HepG2 (cell line): Measurements from ENCODE around the gene EIF1. TPM values are rescaled to one million over a fixed set of nuclear protein-coding genes. Genes with fewer than 3 reads are reported as not detected.

Experiments used
- ETV5 ChIP-seq: IDR thresholded peaks from 2 replicates; pipeline ENCODE4 v1.6.1; 2018; ENCODE audit warnings: missing biosample characterization, missing genetic modification reagents, inconsistent platforms, borderline replicate concordance
- GZF1 ChIP-seq: sonication (generic); formaldehyde crosslinking; IDR thresholded peaks from 2 replicates; pipeline ENCODE4 v1.5.1; 2020; ENCODE audit warnings: mild to moderate bottlenecking, missing genetic modification reagents
- MATR3 ChIP-seq: sonication (generic); formaldehyde crosslinking; IDR thresholded peaks from 2 replicates; pipeline ENCODE4 v1.4.0; 2020; ENCODE audit warnings: missing genetic modification reagents
- MTF2 ChIP-seq: sonication (generic); formaldehyde crosslinking; IDR thresholded peaks from 2 replicates; pipeline ENCODE4 v1.5.0; 2020; ENCODE audit warnings: missing genetic modification reagents, borderline replicate concordance
- PITX1 ChIP-seq: sonication (generic); formaldehyde crosslinking; IDR thresholded peaks from 2 replicates; pipeline ENCODE4 v1.5.1; 2020; ENCODE audit warnings: mild to moderate bottlenecking, missing genetic modification reagents
- U2AF2 ChIP-seq: fragments of 200-400 bp; formaldehyde crosslinking; IDR thresholded peaks from 2 replicates; pipeline ENCODE4 v1.6.1; 2017; ENCODE audit warnings: low read depth, mild to moderate bottlenecking, low read length
- ZFP36L1 ChIP-seq: sonication (generic); formaldehyde crosslinking; IDR thresholded peaks from 2 replicates; pipeline ENCODE4 v1.8.0; 2022; ENCODE audit warnings: mild to moderate bottlenecking, missing genetic modification reagents, moderate library complexity
- ZNF251 ChIP-seq: sonication (generic); formaldehyde crosslinking; IDR thresholded peaks from 2 replicates; pipeline ENCODE4 v1.9.0; 2021; ENCODE audit warnings: mild to moderate bottlenecking, missing genetic modification reagents
- ZNF367 ChIP-seq: sonication (generic); formaldehyde crosslinking; IDR thresholded peaks from 2 replicates; pipeline ENCODE4 v1.4.0; 2020; ENCODE audit warnings: missing genetic modification reagents, borderline replicate concordance
- ZNF790 ChIP-seq: sonication (generic); formaldehyde crosslinking; IDR thresholded peaks from 2 replicates; pipeline ENCODE4 v1.8.0; 2022; ENCODE audit warnings: missing genetic modification reagents, mild to moderate bottlenecking, borderline replicate concordance
- ZSCAN30 ChIP-seq: sonication (generic); formaldehyde crosslinking; IDR thresholded peaks from 2 replicates; pipeline ENCODE4 v1.5.0; 2020; ENCODE audit warnings: mild to moderate bottlenecking, missing genetic modification reagents
- polyA plus RNA-seq, 8 experiments: library from polyadenylated mRNA; depleted of rRNA in 3 of 8; stranded (reverse) in 7 of 8; unstranded in 1 of 8; fragments of >200 nt; fragmentation: Illumina TruSeq in 4 of 8; extraction: Trizol in 4 of 8; gene quantifications; 2 replicates each; pipeline versions ENCODE4 v1.2.1 to v1.2.3, GENCODE V29; 2011 to 2016; ENCODE audit warnings: low read depth in 4 of 8, missing spikeins in 1 of 8, mixed read lengths in 1 of 8; ENCODE audit not compliant: insufficient read depth in 1 of 8
- total RNA-seq, 5 experiments: library from RNA; depleted of rRNA; stranded (reverse); fragments of >200 nt; fragmentation: Illumina TruSeq; extraction: Trizol; gene quantifications; 2 replicates each; pipeline ENCODE4 v1.2.3, GENCODE V29; 2016; ENCODE audit warnings: low read depth in 1 of 5
- TF ChIP-seq, protein P1 (sequence below), 2 experiments: sonication (generic) in 1 of 2; formaldehyde crosslinking in 1 of 2; IDR thresholded peaks; 2 replicates each; pipeline versions ENCODE4 v1.6.1 to v1.9.0; 2014 to 2022; ENCODE audit warnings: antibody characterized with exemption in 1 of 2, borderline replicate concordance in 1 of 2, inconsistent platforms in 1 of 2, low read depth in 1 of 2, missing genetic modification reagents in 1 of 2
- TF ChIP-seq, protein P2 (sequence below): sonication (generic); formaldehyde crosslinking; IDR thresholded peaks from 2 replicates; pipeline ENCODE4 v1.5.1; 2020; ENCODE audit warnings: missing genetic modification reagents, mild to moderate bottlenecking, borderline replicate concordance
- TF ChIP-seq, protein P3 (sequence below): sonication (generic); formaldehyde crosslinking; IDR thresholded peaks from 2 replicates; pipeline ENCODE4; 2020; ENCODE audit warnings: missing genetic modification reagents, mild to moderate bottlenecking, borderline replicate concordance
- TF ChIP-seq, protein P4 (sequence below): sonication (generic); formaldehyde crosslinking; IDR thresholded peaks from 2 replicates; pipeline ENCODE4 v1.8.0; 2022; ENCODE audit warnings: missing genetic modification reagents, low read depth, mild to moderate bottlenecking, borderline replicate concordance
- TF ChIP-seq, protein P5 (sequence below): IDR thresholded peaks from 2 replicates; pipeline ENCODE4 v1.6.1; 2016; ENCODE audit warnings: control low read depth

Gene EIF1
- total and polyA plus RNA-seq, 2 of the 13 experiments (the other 11 are each of a cell fraction or from before 2014, with no cell fraction given), result 147 to 517 TPM

DNA sequence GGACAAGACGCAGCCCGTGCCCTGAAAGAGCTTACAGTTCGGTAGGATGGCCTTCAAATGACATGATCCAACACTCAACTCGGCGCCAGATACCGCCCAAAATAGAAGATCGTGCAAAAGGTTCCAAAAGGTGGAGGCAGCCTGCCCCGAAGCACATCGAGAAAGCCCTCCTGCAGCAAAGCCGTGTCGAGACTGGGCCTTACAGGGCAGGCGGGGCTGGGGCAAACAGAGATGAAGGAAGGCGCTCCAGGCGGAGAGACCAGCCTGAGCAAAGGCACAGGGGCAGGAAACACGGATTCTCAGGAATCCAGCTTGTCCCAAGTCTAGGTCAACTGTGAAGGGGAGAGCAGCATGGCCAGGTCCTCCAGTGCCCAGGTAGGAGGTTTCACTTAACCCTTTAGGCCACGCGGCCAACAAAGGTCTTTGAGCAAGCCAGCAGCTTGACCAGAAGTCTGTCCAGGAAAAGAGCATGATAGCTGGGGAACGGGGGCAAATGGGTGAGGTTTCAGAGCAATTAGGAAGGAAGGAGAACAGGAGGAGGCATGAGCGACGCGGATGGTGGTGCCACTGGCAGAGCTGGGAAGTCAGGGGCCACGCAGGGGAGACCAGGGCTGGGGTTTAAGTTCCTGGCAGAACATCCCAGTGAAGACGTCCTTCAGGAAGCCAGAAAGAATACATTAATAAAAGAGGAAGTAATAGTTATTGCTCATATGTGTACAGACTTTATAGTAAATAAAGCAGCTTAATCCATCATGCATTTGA is 21.2 kb upstream of the EIF1 start (continued):
- no peak for TF ChIP-seq ZSCAN30 (CRISPR knock-in tag)
- TF ChIP-seq, protein P1, sequence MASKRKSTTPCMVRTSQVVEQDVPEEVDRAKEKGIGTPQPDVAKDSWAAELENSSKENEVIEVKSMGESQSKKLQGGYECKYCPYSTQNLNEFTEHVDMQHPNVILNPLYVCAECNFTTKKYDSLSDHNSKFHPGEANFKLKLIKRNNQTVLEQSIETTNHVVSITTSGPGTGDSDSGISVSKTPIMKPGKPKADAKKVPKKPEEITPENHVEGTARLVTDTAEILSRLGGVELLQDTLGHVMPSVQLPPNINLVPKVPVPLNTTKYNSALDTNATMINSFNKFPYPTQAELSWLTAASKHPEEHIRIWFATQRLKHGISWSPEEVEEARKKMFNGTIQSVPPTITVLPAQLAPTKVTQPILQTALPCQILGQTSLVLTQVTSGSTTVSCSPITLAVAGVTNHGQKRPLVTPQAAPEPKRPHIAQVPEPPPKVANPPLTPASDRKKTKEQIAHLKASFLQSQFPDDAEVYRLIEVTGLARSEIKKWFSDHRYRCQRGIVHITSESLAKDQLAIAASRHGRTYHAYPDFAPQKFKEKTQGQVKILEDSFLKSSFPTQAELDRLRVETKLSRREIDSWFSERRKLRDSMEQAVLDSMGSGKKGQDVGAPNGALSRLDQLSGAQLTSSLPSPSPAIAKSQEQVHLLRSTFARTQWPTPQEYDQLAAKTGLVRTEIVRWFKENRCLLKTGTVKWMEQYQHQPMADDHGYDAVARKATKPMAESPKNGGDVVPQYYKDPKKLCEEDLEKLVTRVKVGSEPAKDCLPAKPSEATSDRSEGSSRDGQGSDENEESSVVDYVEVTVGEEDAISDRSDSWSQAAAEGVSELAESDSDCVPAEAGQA (IDR thresholded peaks at IDR 0.05; ENCODE audit: low read depth), result no peak
- TF ChIP-seq, protein P1 (CRISPR knock-in tag; IDR thresholded peaks at IDR 0.05; ENCODE audit: borderline replicate concordance), result no peak
- no peak for TF ChIP-seq MATR3
- no peak for TF ChIP-seq ZFP36L1 (CRISPR knock-in tag)
- TF ChIP-seq ZNF251 (CRISPR knock-in tag), result no peak
- no peak for TF ChIP-seq GZF1
- no peak for TF ChIP-seq PITX1 (CRISPR knock-in tag)
- TF ChIP-seq, protein P2, sequence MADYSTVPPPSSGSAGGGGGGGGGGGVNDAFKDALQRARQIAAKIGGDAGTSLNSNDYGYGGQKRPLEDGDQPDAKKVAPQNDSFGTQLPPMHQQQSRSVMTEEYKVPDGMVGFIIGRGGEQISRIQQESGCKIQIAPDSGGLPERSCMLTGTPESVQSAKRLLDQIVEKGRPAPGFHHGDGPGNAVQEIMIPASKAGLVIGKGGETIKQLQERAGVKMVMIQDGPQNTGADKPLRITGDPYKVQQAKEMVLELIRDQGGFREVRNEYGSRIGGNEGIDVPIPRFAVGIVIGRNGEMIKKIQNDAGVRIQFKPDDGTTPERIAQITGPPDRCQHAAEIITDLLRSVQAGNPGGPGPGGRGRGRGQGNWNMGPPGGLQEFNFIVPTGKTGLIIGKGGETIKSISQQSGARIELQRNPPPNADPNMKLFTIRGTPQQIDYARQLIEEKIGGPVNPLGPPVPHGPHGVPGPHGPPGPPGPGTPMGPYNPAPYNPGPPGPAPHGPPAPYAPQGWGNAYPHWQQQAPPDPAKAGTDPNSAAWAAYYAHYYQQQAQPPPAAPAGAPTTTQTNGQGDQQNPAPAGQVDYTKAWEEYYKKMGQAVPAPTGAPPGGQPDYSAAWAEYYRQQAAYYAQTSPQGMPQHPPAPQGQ, result no peak
- TF ChIP-seq ETV5 (CRISPR knock-in tag), result no peak; the same call in 1 of the 2 replicates
- TF ChIP-seq, protein P3, sequence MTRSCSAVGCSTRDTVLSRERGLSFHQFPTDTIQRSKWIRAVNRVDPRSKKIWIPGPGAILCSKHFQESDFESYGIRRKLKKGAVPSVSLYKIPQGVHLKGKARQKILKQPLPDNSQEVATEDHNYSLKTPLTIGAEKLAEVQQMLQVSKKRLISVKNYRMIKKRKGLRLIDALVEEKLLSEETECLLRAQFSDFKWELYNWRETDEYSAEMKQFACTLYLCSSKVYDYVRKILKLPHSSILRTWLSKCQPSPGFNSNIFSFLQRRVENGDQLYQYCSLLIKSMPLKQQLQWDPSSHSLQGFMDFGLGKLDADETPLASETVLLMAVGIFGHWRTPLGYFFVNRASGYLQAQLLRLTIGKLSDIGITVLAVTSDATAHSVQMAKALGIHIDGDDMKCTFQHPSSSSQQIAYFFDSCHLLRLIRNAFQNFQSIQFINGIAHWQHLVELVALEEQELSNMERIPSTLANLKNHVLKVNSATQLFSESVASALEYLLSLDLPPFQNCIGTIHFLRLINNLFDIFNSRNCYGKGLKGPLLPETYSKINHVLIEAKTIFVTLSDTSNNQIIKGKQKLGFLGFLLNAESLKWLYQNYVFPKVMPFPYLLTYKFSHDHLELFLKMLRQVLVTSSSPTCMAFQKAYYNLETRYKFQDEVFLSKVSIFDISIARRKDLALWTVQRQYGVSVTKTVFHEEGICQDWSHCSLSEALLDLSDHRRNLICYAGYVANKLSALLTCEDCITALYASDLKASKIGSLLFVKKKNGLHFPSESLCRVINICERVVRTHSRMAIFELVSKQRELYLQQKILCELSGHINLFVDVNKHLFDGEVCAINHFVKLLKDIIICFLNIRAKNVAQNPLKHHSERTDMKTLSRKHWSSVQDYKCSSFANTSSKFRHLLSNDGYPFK (CRISPR knock-in tag), result 0 out of 2 replicates have a peak, but pooled peaks have one; percentile 19
- TF ChIP-seq ZNF790 (CRISPR knock-in tag), result no peak
- TF ChIP-seq, protein P4, sequence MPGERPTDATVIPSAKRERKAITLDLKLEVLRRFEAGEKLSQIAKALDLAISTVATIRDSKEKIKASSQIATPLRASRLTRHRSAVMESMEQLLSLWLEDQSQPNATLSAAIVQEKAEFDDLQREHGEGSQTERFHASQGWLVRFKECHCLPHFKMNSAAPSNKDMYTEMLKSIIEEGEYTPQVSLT (CRISPR knock-in tag), result no peak
- no peak for TF ChIP-seq U2AF2
- TF ChIP-seq, protein P5, sequence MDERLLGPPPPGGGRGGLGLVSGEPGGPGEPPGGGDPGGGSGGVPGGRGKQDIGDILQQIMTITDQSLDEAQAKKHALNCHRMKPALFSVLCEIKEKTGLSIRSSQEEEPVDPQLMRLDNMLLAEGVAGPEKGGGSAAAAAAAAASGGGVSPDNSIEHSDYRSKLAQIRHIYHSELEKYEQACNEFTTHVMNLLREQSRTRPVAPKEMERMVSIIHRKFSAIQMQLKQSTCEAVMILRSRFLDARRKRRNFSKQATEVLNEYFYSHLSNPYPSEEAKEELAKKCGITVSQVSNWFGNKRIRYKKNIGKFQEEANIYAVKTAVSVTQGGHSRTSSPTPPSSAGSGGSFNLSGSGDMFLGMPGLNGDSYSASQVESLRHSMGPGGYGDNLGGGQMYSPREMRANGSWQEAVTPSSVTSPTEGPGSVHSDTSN (CRISPR knock-in tag), result no peak
- no peak for TF ChIP-seq ZNF367
- TF ChIP-seq MTF2, result no peak
